Liver (tissue), 9 donors: ENCODE measurements around the gene RHOD. TPM values are rescaled to one million over a fixed set of nuclear protein-coding genes. Genes with fewer than 3 reads are reported as not detected.

ENCODE experiments used
- DNase-seq: peaks from one replicate; pipeline ENCODE4 v3.0.0-alpha.2; 2017; ENCODE audit warnings: low spot score
- H3K27ac ChIP-seq, 2 donors: one replicate each; pipeline ENCODE4 v1.7.0; 2013; ENCODE audit warnings: inconsistent platforms in 2 of 2, low read length in 2 of 2, control low read depth in 1 of 2, low read depth in 1 of 2, mild to moderate bottlenecking in 1 of 2
- H3K27me3 ChIP-seq, 4 donors: one replicate each; pipeline versions ENCODE4 v1.6.1 to v1.7.0; 2013; ENCODE audit warnings: low read length in 3 of 4, inconsistent platforms in 1 of 4, mild to moderate bottlenecking in 1 of 4, moderate library complexity in 1 of 4; ENCODE audit not compliant: control insufficient read depth in 4 of 4, insufficient read depth in 4 of 4
- H3K36me3 ChIP-seq, 4 donors: one replicate each; pipeline versions ENCODE4 v1.6.1 to v1.7.0; 2013; ENCODE audit warnings: low read length in 3 of 4, mild to moderate bottlenecking in 3 of 4, low read depth in 1 of 4, moderate library complexity in 1 of 4; ENCODE audit not compliant: control insufficient read depth in 4 of 4, insufficient read depth in 3 of 4
- H3K4me1 ChIP-seq, 4 donors: one replicate each; pipeline versions ENCODE4 v1.6.1 to v1.7.0; 2013; ENCODE audit warnings: low read length in 3 of 4, mild to moderate bottlenecking in 3 of 4, moderate library complexity in 1 of 4; ENCODE audit not compliant: control insufficient read depth in 4 of 4, insufficient read depth in 4 of 4
- H3K4me3 ChIP-seq, 3 donors: one replicate each; pipeline versions ENCODE4 v1.6.1 to v1.7.0; 2013; ENCODE audit warnings: low read length in 3 of 3, control low read depth in 1 of 3, low read depth in 1 of 3, mild to moderate bottlenecking in 1 of 3
- H3K9ac ChIP-seq, 2 donors: one replicate each; pipeline ENCODE4 v1.7.0; 2013; ENCODE audit warnings: low read length in 2 of 2, mild to moderate bottlenecking in 2 of 2, moderate library complexity in 2 of 2, control low read depth in 1 of 2, low read depth in 1 of 2
- H3K9me3 ChIP-seq, 4 donors: one replicate each; pipeline versions ENCODE4 v1.6.1 to v1.7.0; 2013; ENCODE audit warnings: low read length in 3 of 4; ENCODE audit not compliant: control insufficient read depth in 4 of 4
- ATF3 ChIP-seq: IDR thresholded peaks from 2 replicates; pipeline ENCODE4 v1.6.1; 2016; ENCODE audit warnings: antibody characterized with exemption
- CTCF ChIP-seq: fragments of 150-350 bp; IDR thresholded peaks from 2 replicates; pipeline ENCODE4 v1.5.1; 2017; ENCODE audit warnings: improper control_type of control experiment, low read depth, low read length; ENCODE audit not compliant: missing input control
- EGR1 ChIP-seq, 2 donors: IDR thresholded peaks; 2 replicates each; pipeline ENCODE4 v1.6.1; 2016 to 2018; ENCODE audit warnings: antibody characterized with exemption in 2 of 2, low read depth in 2 of 2
- FOXA2 ChIP-seq: IDR thresholded peaks from 2 replicates; pipeline ENCODE4 v1.6.1; 2016; ENCODE audit warnings: antibody characterized with exemption
- GABPA ChIP-seq, 2 donors: IDR thresholded peaks in 1 of 2; conservative IDR thresholded peaks in 1 of 2; 2 replicates each; pipeline ENCODE4 v1.6.1; 2016; ENCODE audit warnings: antibody characterized with exemption in 2 of 2, mild to moderate bottlenecking in 1 of 2, moderate library complexity in 1 of 2
- HNF4G ChIP-seq: IDR thresholded peaks from 2 replicates; pipeline ENCODE4 v1.6.1; 2016; ENCODE audit warnings: antibody characterized with exemption
- JUND ChIP-seq, 2 donors: IDR thresholded peaks; 2 replicates each; pipeline ENCODE4 v1.6.1; 2016; ENCODE audit warnings: antibody characterized with exemption in 2 of 2
- MAX ChIP-seq: IDR thresholded peaks from 2 replicates; pipeline ENCODE4 v1.6.1; 2016; ENCODE audit warnings: antibody characterized with exemption
- NR2F2 ChIP-seq: IDR thresholded peaks from 2 replicates; pipeline ENCODE4 v1.6.1; 2016; ENCODE audit warnings: antibody characterized with exemption
- REST ChIP-seq: IDR thresholded peaks from 2 replicates; pipeline ENCODE4 v1.6.1; 2016; ENCODE audit warnings: antibody characterized with exemption, mild to moderate bottlenecking
- SP1 ChIP-seq: IDR thresholded peaks from 2 replicates; pipeline ENCODE4 v1.6.1; 2018; ENCODE audit warnings: antibody characterized with exemption, mild to moderate bottlenecking
- TAF1 ChIP-seq: conservative IDR thresholded peaks from 2 replicates; pipeline ENCODE4 v1.6.1; 2016; ENCODE audit warnings: antibody characterized with exemption, mild to moderate bottlenecking
- YY1 ChIP-seq: IDR thresholded peaks from 2 replicates; pipeline ENCODE4 v1.6.1; 2016; ENCODE audit warnings: antibody characterized with exemption, mild to moderate bottlenecking
- WGBS: extraction: QIAGEN DNeasy Blood & Tissue Kit; methylation state at CpG from one replicate; pipeline ENCODE4 v1.1.7; 2013; 5-methylcytosine and 5-hydroxymethylcytosine counted together
- polyA plus RNA-seq, 2 donors: library from polyadenylated mRNA; stranded (reverse) in 1 of 2; unstranded in 1 of 2; fragments of 200-250 nt in 1 of 2; fragments of >200 nt in 1 of 2; fragmentation: Nextera tagmentation in 1 of 2; extraction: Ambion mirVana in 1 of 2; gene quantifications; one replicate each; pipeline versions ENCODE4 v1.2.1 to v1.2.3, GENCODE V29; 2013 to 2015
- total RNA-seq, 2 donors: library from RNA; depleted of rRNA; stranded (reverse); fragments of >200 nt; gene quantifications; one replicate each; pipeline ENCODE4 v1.2.3, GENCODE V29; 2014
- donor health status: healthy.
- donor health status: healthy.
- donor health status: healthy.
- donor health status: healthy.
- donor health status: healthy.

Gene RHOD
- total and polyA plus RNA-seq, 4 donors: 7.8 to 50.7 (median 33.2) TPM

- peaks cover 0 to 3% (median 1%) of the 10 kb centered on the region in 4 donors for H3K36me3 ChIP-seq
- H3K4me3 ChIP-seq: no peak overlapping the region
- no peaks in the 10 kb centered on the region for H3K9me3 ChIP-seq
- DNase-seq: no peak
- no peak overlapping the region for H3K27ac ChIP-seq
- no peaks in the 10 kb centered on the region for H3K27me3 ChIP-seq
- WGBS: 93% methylated on average over 3 of the region's 3 CpGs
- no peak overlapping the region for H3K9ac ChIP-seq
- peaks cover 8 to 32% (median 25%) of the 10 kb centered on the region in 4 donors for H3K4me1 ChIP-seq
- no peak for TF ChIP-seq REST
- no peak for TF ChIP-seq GABPA (IDR thresholded peaks at IDR 0.05 in 1 of 2, conservative IDR thresholded peaks at IDR 0.05 in 1 of 2)
- TF ChIP-seq EGR1 (IDR thresholded peaks at IDR 0.05; ENCODE audit: low read depth in 2 of 2): no peak
- no peak for TF ChIP-seq MAX
- no peak for TF ChIP-seq NR2F2
- no peak for TF ChIP-seq JUND (IDR thresholded peaks at IDR 0.05)
- TF ChIP-seq SP1: no peak
- TF ChIP-seq ATF3: no peak
- TF ChIP-seq CTCF: no peak
Measured at GRCh38 chr11:67050139-67050538, 6.5 kb upstream of the RHOD start.

- 94% methylated on average over 9 of the region's 9 CpGs for WGBS
- Histone ChIP-seq H3K4me1 (peaks cover 13 to 44% (median 36%) of the 10 kb centered on the region in 4 donors), H3K9me3 (no peaks in the 10 kb centered on the region), H3K9ac (no peak overlapping the region), H3K4me3 (no peak overlapping the region), H3K27ac (no peak overlapping the region), H3K36me3 (peaks cover 0 to 2% (median 0%) of the 10 kb centered on the region in 4 donors), H3K27me3 (no peaks in the 10 kb centered on the region)
- no peak for DNase-seq
- TF ChIP-seq YY1: no peak
- TF ChIP-seq REST: no peak
- TF ChIP-seq HNF4G: no peak
- no peak for TF ChIP-seq TAF1
- TF ChIP-seq FOXA2: no peak
- no peak for TF ChIP-seq JUND (IDR thresholded peaks at IDR 0.05)
Measured at GRCh38 chr11:67051180-67051893, 5.3 kb upstream of the RHOD start.
